Peyer's patch (tissue), 4 donors: ENCODE results near the gene MRPS11. TPM values are rescaled to one million over a fixed set of nuclear protein-coding genes. Genes with fewer than 3 reads are reported as not detected.

Experiments
- DNase-seq, 3 donors: peaks; one replicate each; pipeline ENCODE4 v3.0.0-alpha.2; 2017 to 2019
- H3K27ac ChIP-seq, 4 donors: fragments of 200-600 bp; sonication (generic); one replicate each; pipeline ENCODE4 v1.5.1; 2016 to 2019
- H3K27me3 ChIP-seq, 2 donors: fragments of 200-600 bp; sonication (generic); one replicate each; pipeline ENCODE4 v1.5.1; 2019
- H3K36me3 ChIP-seq, 3 donors: fragments of 200-600 bp; sonication (generic); one replicate each; pipeline ENCODE4 v1.5.1; 2016 to 2019
- H3K4me1 ChIP-seq, 4 donors: fragments of 200-600 bp; sonication (generic); one replicate each; pipeline ENCODE4 v1.5.1; 2016 to 2019
- H3K4me3 ChIP-seq, 4 donors: fragments of 200-600 bp; sonication (generic); 1 replicate in 3 of 4; 2 replicates in 1 of 4; pipeline ENCODE4 v1.5.1; 2016 to 2019; ENCODE audit warnings: mild to moderate bottlenecking in 1 of 4
- H3K9me3 ChIP-seq, 4 donors: fragments of 200-600 bp; sonication (generic); one replicate each; pipeline ENCODE4 v1.5.1; 2016 to 2019; ENCODE audit warnings: mild to moderate bottlenecking in 1 of 4
- CTCF ChIP-seq, 6 experiments: fragments of 450-650 bp in 4 of 6; fragments of 200-600 bp in 2 of 6; sonication (generic) in 1 of 6; IDR thresholded peaks; one replicate each; pipeline ENCODE4 v1.5.1; 2017 to 2019; ENCODE audit warnings: antibody characterized with exemption in 6 of 6, mild to moderate bottlenecking in 3 of 6, moderate library complexity in 1 of 6
- POLR2A ChIP-seq, 2 donors: fragments of 450-650 bp; IDR thresholded peaks; one replicate each; pipeline ENCODE4 v1.5.1; 2017; ENCODE audit warnings: antibody characterized with exemption in 2 of 2, mild to moderate bottlenecking in 2 of 2, moderate library complexity in 2 of 2
- total RNA-seq, 4 donors: library from RNA; depleted of rRNA; stranded (reverse); fragments of >200 nt; gene quantifications; one replicate each; pipeline ENCODE4 v1.1.0, GENCODE V29; 2016

MRPS11 gene
- 10 to 100 TPM; 20.7 to 42.9 (median 35.3) TPM for total RNA-seq

GRCh38 chr15:88467073-88467934 is at the start of gene MRPS11, which contains the start of gene MRPL46:
Gene MRPS11 (plus strand): TSS chr15:88467708. CDS start chr15:88467718, 10 bp downstream.
Gene MRPL46 (minus strand): TSS chr15:88467388. CDS start chr15:88467377, 11 bp downstream.
- Histone ChIP-seq H3K4me3 (peak within 1 kb of the TSS; percentile 69 to 94 (median 90)), H3K27me3 (no peaks in the 10 kb centered on the region), H3K36me3 (peaks cover 0 to 27% (median 0%) of the 10 kb centered on the region in 3 donors), H3K27ac (peak within 1 kb of the TSS; percentile 85 to 93 (median 88)), H3K9me3 (no peaks in the 10 kb centered on the region), H3K4me1 (peaks cover 0 to 19% (median 2%) of the 10 kb centered on the region in 4 donors)
- DNase-seq = peak; percentile 85 to 95 (median 91)
- no peak for TF ChIP-seq CTCF (IDR thresholded peaks at IDR 0.05)
- peak in 1 of 2 donors; percentile 25 for TF ChIP-seq POLR2A (IDR thresholded peaks at IDR 0.05)

GRCh38 chr15:88419830-88420229 is 47.7 kb upstream of the MRPS11 start:
- no peak for DNase-seq
- no peak for TF ChIP-seq POLR2A (IDR thresholded peaks at IDR 0.05)
- no peak for TF ChIP-seq CTCF (IDR thresholded peaks at IDR 0.05)
- H3K4me1 ChIP-seq = no peaks in the 10 kb centered on the region
- no peak overlapping the region for H3K27ac ChIP-seq
- H3K36me3 ChIP-seq = no peaks in the 10 kb centered on the region
- H3K4me3 ChIP-seq = no peak overlapping the region
- H3K27me3 ChIP-seq = no peaks in the 10 kb centered on the region
- no peaks in the 10 kb centered on the region for H3K9me3 ChIP-seq

- no peaks in the 10 kb centered on the region for H3K9me3 ChIP-seq
- H3K27ac ChIP-seq = no peak overlapping the region
- no peak overlapping the region for H3K4me3 ChIP-seq
- no peak for TF ChIP-seq POLR2A (IDR thresholded peaks at IDR 0.05)
- no peak for TF ChIP-seq CTCF (IDR thresholded peaks at IDR 0.05)
- H3K36me3 ChIP-seq = no peaks in the 10 kb centered on the region
- DNase-seq = no peak
- H3K4me1 ChIP-seq = no peaks in the 10 kb centered on the region
- H3K27me3 ChIP-seq = no peaks in the 10 kb centered on the region
These were observed 44.2 kb upstream of the MRPS11 start for GRCh38 chr15:88423331-88423730.

- H3K4me1 ChIP-seq = no peaks in the 10 kb centered on the region
- TF ChIP-seq CTCF (IDR thresholded peaks at IDR 0.05) (no peak), POLR2A (IDR thresholded peaks at IDR 0.05) (no peak)
- H3K27me3 ChIP-seq = no peaks in the 10 kb centered on the region
- DNase-seq = no peak
- no peaks in the 10 kb centered on the region for H3K36me3 ChIP-seq
- no peak overlapping the region for H3K4me3 ChIP-seq
- H3K9me3 ChIP-seq = no peaks in the 10 kb centered on the region
- no peak overlapping the region for H3K27ac ChIP-seq
These were observed 41.2 kb upstream of the MRPS11 start for GRCh38 chr15:88426304-88426703.

GRCh38 chr15:88428053-88428452 is 39.5 kb upstream of the MRPS11 start:
- no peak for TF ChIP-seq POLR2A (IDR thresholded peaks at IDR 0.05)
- TF ChIP-seq CTCF (IDR thresholded peaks at IDR 0.05) = no peak
- Histone ChIP-seq H3K36me3 (no peaks in the 10 kb centered on the region), H3K27ac (no peak overlapping the region), H3K9me3 (no peaks in the 10 kb centered on the region), H3K4me3 (no peak overlapping the region), H3K4me1 (no peaks in the 10 kb centered on the region), H3K27me3 (no peaks in the 10 kb centered on the region)
- DNase-seq = no peak
